GM19193 (cell line): ENCODE data around the gene SLK.

Source experiments
- POLR2A ChIP-seq: IDR thresholded peaks from 4 replicates; pipeline ENCODE4 v1.6.1; 2011; ENCODE audit not compliant: insufficient read depth, insufficient read length; ENCODE audit errors: extremely low read depth

The SLK gene

GRCh38 chr10:104043185-104043830 is 76.4 kb downstream of the SLK start:
- no peak for TF ChIP-seq POLR2A

DNA sequence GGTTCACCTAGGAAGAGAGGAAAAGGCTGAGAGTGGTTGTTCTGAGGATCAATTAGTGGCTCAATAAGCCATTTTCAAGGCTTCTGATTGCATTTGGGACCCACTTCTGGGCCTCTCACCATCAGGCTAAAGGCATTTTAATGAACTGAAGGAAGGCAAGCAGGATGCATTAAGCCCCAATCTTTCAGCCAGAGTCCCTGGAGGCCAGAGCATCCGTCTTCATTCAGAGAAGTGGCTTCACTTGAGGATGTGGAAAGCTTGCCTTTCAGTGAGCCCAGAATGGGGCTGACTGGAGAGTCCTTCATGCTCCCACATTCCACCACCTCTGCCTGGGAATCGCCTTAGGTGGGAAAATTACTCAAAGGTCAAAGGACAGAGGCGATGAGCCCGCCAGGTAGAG is 76.9 kb downstream of the SLK start:
- no peak for TF ChIP-seq POLR2A

DNA sequence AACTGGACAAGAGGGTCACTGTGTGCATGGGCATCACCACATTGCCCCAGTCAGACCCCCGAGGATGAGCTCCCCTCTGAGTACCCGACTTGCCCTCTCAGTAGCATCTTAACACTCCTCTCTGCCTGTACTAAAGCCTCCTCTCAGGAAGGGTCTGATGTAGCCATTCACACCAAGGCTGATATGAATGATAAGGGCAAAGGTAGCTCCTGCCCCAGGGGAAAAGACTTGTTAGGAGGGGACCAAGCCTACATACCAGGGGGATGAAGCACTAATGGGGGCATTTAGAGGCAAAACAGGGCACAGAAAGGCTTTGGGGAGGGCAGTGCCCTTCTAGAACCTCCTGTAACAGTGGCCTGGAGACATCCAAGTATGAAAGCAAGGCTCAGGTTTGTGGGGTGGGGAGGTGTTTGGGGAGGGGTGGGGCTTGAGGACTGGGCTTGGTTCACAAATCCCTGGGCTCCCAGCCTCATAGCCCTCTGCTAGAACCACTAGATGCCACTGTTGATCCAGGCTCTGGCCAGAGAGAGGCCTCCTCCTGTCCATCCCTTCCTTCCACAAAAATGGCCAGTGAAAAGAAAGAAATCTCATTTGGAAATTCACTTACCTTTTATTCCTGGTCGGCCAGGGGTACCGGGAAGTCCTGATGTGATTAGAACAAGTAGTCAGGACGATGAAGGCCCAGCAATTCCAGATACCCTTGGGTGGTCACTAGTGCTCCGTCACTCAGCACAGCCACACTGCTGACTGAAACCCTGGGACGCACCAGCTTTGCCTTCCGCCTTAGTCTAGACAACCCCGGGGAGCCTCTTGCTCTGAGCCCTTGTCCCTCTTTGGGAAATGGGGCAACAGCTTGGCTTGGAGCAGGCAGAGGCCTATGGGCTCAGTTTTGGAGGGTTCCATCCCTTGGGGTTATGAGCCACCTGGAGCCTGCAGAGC is 78.5 kb downstream of the SLK start:
- TF ChIP-seq POLR2A: no peak

DNA sequence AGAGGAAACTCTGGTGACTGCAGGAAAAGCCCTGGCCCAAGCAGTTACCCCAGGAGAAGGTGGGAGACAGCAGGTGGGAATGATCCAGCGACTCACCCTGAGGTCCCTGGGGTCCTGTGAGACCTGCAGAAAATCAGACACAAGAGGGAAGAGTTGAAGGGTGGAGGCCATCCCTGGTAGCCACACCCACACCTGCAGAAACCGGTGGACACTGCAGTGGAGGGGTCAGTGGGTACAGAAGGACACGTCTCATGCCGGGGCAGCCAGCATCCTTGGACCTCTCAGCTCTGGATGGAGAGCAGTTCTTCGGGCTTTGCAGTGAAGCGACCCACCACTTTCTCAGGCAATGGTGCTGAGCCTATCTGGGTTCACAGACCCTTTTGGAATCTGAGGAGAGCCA is 79.7 kb downstream of the SLK start:
- TF ChIP-seq POLR2A: no peak

DNA sequence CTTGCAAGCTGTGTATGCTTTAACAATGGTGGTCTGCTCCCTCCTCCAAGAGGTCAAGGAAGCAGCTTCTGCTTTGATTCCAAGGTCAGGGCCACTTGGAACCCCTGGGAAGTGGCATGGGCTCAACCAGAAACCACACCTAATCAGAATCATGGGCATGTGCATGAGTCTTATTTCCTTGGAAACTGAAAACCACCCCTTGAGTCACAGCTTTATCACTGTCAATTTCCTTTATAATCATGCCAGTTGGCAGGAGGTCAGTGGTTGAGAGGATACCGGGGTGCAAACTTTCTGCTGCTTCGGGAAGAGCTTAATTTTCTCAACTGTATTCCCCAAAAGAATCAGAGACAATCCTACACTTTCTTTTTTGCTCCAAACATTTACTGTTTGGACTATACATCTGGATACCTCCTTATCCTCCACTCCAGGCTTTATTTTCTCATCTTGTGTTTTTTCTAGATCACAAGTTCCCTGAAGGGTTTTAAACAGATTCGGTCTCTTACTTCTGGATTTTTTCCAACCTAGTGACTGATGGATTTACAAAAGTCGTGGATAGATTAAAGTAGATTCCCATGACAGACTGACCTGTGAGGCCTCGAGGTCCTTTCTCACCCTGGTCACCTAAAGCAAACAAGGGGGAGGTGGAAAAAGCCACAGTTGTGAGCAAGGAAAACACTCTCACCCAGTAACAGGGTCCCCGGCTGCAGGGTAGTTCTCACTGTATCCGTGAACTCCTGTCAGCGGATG is 82.7 kb downstream of the SLK start:
- no peak for TF ChIP-seq POLR2A

GRCh38 chr10:104052431-104052830 is 85.5 kb downstream of the SLK start:
- no peak for TF ChIP-seq POLR2A

DNA sequence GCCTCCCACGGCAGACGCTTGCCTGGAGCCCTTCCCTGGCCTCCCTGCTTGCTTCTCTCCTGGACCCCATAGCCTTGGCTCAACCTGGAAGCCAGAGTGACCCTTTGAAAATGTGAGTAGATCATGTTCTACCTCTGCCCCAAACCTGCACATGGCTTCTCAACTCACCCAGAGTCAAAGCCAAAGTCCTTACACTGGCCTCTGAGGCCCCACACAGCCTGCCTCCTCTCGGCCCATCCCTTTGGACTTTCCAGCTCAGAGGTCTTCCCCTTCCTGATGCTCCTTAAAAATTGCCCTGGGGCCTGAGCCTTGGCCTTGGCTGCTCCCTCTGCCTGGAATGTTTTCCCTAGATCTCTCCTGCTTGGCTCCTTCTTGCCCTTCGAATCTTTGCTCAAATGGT is 86.3 kb downstream of the SLK start:
- no peak for TF ChIP-seq POLR2A

- no peak for TF ChIP-seq POLR2A
These were observed 87.5 kb downstream of the SLK start for GRCh38 chr10:104054430-104054829.

DNA sequence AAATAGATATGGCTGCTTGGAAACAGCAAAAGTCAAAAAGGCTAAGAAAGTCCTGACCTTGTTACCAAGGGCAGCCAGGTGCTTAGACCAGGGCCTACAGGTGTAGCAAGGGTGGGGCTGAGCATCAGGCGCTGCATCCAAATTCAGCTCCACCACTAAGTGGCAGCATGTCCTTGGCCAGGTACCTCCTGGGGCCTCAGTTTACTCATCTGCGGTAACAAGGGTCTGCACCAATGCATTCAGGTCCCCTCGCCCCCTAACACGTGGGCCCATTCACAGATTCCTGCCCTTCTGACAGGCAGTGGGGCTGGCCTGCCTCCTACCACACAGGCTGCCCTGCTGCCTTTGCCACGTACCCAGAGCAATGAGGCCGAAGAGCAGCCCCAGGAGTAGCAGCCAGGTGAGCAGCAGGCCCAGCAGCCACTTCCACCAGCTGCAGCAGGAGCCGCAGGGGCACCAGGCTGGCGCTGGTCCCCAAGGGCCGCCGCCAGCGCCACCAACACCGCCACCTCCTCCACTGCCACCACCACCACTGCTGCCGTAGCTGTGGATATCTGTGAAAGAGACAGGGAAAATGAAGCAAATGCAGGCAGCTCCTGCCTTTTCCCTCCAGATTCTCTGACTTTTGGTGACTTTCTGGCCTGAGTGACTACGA is 89.8 kb downstream of the SLK start:
- TF ChIP-seq POLR2A: no peak

DNA sequence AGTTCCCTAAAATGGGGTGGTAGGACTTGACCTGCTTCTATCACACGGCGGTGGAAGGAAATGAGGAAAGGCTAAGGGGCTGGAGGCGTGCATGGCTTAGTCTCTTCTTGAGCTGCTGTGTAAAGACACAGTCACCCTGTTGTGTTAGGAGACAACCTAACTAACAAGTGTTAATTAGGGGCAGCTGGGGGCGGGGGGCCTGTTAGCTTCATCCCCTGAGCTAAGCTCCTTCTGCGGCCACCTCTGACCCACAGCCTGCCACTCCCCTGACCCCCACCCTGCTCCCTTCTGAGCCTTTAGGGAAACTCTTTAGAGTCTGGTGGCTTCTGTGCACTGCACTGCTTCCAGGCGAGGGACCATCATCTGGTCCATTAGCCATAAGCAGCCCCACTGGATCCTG is 90.8 kb downstream of the SLK start:
- no peak for TF ChIP-seq POLR2A

GRCh38 chr10:104059364-104059763 is 92.4 kb downstream of the SLK start:
- no peak for TF ChIP-seq POLR2A

- TF ChIP-seq POLR2A: no peak
These were observed 94.3 kb downstream of the SLK start for GRCh38 chr10:104061196-104061595.

GRCh38 chr10:104065748-104066147 is 98.8 kb downstream of the SLK start:
- TF ChIP-seq POLR2A: no peak

DNA sequence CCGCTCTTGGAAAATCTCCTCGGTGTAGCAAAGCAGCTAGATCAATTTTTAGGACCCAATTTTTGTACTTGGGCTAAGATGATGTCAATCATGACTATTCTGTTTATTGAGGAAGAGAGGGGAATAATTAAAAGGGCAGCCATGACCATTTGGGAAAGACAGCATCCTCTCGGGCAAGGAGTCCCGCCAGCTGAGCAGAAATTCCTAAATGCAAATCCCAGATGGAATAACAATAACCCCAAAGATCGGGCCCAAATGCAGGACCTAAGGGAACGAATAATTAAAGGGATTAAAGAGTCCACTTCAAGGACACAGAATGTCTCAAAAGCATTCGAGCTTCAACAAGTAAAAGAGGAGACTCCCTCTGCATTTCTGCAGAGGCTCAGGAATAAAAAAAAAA is 100.0 kb downstream of the SLK start:
- no peak for TF ChIP-seq POLR2A

DNA sequence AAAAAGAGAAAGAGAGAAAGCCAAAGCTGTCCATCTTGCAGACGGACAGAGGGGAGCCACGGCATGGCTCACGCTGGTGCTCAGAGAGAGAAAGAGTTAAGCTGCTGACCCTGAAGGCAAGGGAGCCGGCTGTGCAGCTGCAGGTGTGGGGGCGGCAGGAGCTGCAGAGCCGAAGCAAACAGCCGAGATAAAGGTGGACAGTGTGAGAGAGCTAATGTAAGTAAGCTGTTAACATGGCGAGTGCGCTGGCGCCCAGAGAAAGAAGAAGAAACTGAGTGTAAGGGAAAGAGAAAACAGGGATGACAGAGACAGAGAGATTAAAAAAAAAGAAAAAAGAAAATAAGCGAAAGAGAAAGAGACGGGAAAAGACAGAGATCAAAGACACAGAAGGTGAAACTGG is 100.6 kb downstream of the SLK start:
- no peak for TF ChIP-seq POLR2A
